ENCODE results near the gene PCID2.
A peak's percentile ranks its signal among the peaks of the same experiment; 100 is the strongest.
"Not testable (repeated sequence)": the region's sequence is repeated elsewhere in the genome, so short reads cannot be mapped to it uniquely, and the experiment has no call there.

PCID2 gene

GRCh38 chr13:113164492-113164891 lies 44.0 kb downstream of the PCID2 start:
- no peak for DNase-seq (ENCODE audit: low read depth)

GRCh38 chr13:113162783-113163685 lies 45.4 kb downstream of the PCID2 start:
- DNase-seq (ENCODE audit: low read depth), result no peak

- DNase-seq (ENCODE audit: low read depth), result not testable (repeated sequence)
Observed at GRCh38 chr13:113161975-113162374, 46.5 kb downstream of the PCID2 start.

- DNase-seq (ENCODE audit: low read depth), result no peak
Observed at GRCh38 chr13:113161433-113161832, 47.0 kb downstream of the PCID2 start.

- no peak for DNase-seq (ENCODE audit: low read depth)
Observed at GRCh38 chr13:113160983-113161382, 47.5 kb downstream of the PCID2 start.

GRCh38 chr13:113159701-113160100 lies 48.8 kb downstream of the PCID2 start:
- DNase-seq (ENCODE audit: low read depth), result no peak

- no peak for DNase-seq (ENCODE audit: low read depth)
Observed at GRCh38 chr13:113158946-113159345, 49.5 kb downstream of the PCID2 start.

- no peak for DNase-seq (ENCODE audit: low read depth)
Observed at GRCh38 chr13:113157929-113158747, 50.3 kb downstream of the PCID2 start, which contains the start of gene PROZ. PROZ (plus strand) TSS chr13:113158648; CDS start chr13:113158661, 13 bp downstream.

GRCh38 chr13:113157206-113157928 lies 51.1 kb downstream of the PCID2 start:
- no peak for DNase-seq (ENCODE audit: low read depth)

GRCh38 chr13:113155982-113156655 lies 52.4 kb downstream of the PCID2 start:
- DNase-seq (ENCODE audit: low read depth), result no peak

- no peak for DNase-seq (ENCODE audit: low read depth)
Observed at GRCh38 chr13:113155201-113155600, 53.3 kb downstream of the PCID2 start.

GRCh38 chr13:113153810-113154748 lies 54.4 kb downstream of the PCID2 start:
- peak; percentile 40 for DNase-seq (ENCODE audit: low read depth)

- no peak for DNase-seq (ENCODE audit: low read depth)
Observed at GRCh38 chr13:113152984-113153809, 55.3 kb downstream of the PCID2 start.

- DNase-seq (ENCODE audit: low read depth), result no peak
Observed at GRCh38 chr13:113152691-113152983, 55.8 kb downstream of the PCID2 start.

- DNase-seq (ENCODE audit: low read depth), result no peak
Observed at GRCh38 chr13:113151745-113152690, 56.5 kb downstream of the PCID2 start.

GRCh38 chr13:113150550-113151365 lies 57.7 kb downstream of the PCID2 start:
- DNase-seq (ENCODE audit: low read depth), result no peak

GRCh38 chr13:113149711-113150549 lies 58.5 kb downstream of the PCID2 start:
- DNase-seq (ENCODE audit: low read depth), result no peak
